ENCODE data around the gene FHIT.

The FHIT gene

GRCh38 chr3:61136191-61136590 lies 115.1 kb downstream of the FHIT start:
- no peak for TF ChIP-seq Cebpa-rat (IDR thresholded peaks at IDR 0.05)
- Histone ChIP-seq H4K20me1 (no peaks in the 10 kb centered on the region), H3K4me2 (no peak overlapping the region), H3K9me3 (no peaks in the 10 kb centered on the region), H3K9ac (no peak overlapping the region), H3K4me3 (no peak overlapping the region), H3K27me3 (no peaks in the 10 kb centered on the region), H3K27ac (no peak overlapping the region), H3K4me1 (no peaks in the 10 kb centered on the region), H3K36me3 (no peaks in the 10 kb centered on the region)

GRCh38 chr3:61134532-61134931 lies 116.7 kb downstream of the FHIT start:
- Histone ChIP-seq H3K27me3 (no peaks in the 10 kb centered on the region), H3K4me1 (no peaks in the 10 kb centered on the region), H4K20me1 (no peaks in the 10 kb centered on the region), H3K4me3 (no peak overlapping the region), H3K4me2 (no peak overlapping the region), H3K36me3 (no peaks in the 10 kb centered on the region), H3K9ac (no peak overlapping the region), H3K9me3 (no peaks in the 10 kb centered on the region), H3K27ac (no peak overlapping the region)
- TF ChIP-seq Cebpa-rat (IDR thresholded peaks at IDR 0.05), result no peak

- no peak overlapping the region for H3K27ac ChIP-seq
- no peaks in the 10 kb centered on the region for H3K36me3 ChIP-seq
- no peaks in the 10 kb centered on the region for H4K20me1 ChIP-seq
- no peaks in the 10 kb centered on the region for H3K27me3 ChIP-seq
- H3K9ac ChIP-seq, result no peak overlapping the region
- no peak overlapping the region for H3K4me2 ChIP-seq
- no peaks in the 10 kb centered on the region for H3K9me3 ChIP-seq
- no peaks in the 10 kb centered on the region for H3K4me1 ChIP-seq
- TF ChIP-seq Cebpa-rat (IDR thresholded peaks at IDR 0.05), result no peak
- H3K4me3 ChIP-seq, result no peak overlapping the region
These were observed 119.2 kb downstream of the FHIT start for GRCh38 chr3:61132062-61132461.

- peaks cover 13% of the 10 kb centered on the region; the same call in 1 of the 2 replicates for H3K9me3 ChIP-seq
- no peak for TF ChIP-seq Cebpa-rat (IDR thresholded peaks at IDR 0.05)
- H3K4me3 ChIP-seq, result no peak overlapping the region
- H3K4me2 ChIP-seq, result no peak overlapping the region
- no peaks in the 10 kb centered on the region for H3K4me1 ChIP-seq
- no peaks in the 10 kb centered on the region for H4K20me1 ChIP-seq
- H3K9ac ChIP-seq, result no peak overlapping the region
- H3K36me3 ChIP-seq, result no peaks in the 10 kb centered on the region
- H3K27me3 ChIP-seq, result no peaks in the 10 kb centered on the region
- no peak overlapping the region for H3K27ac ChIP-seq
These were observed 132.4 kb downstream of the FHIT start for GRCh38 chr3:61118830-61119229.

GRCh38 chr3:61117045-61117898 lies 134.0 kb downstream of the FHIT start:
- Histone ChIP-seq H3K9ac (no peak overlapping the region), H3K4me2 (no peak overlapping the region), H3K27ac (no peak overlapping the region), H3K4me1 (no peaks in the 10 kb centered on the region), H4K20me1 (no peaks in the 10 kb centered on the region), H3K4me3 (no peak overlapping the region), H3K27me3 (no peaks in the 10 kb centered on the region), H3K36me3 (no peaks in the 10 kb centered on the region), H3K9me3 (peaks cover 10% of the 10 kb centered on the region; the same call in 1 of the 2 replicates)
- no peak for TF ChIP-seq Cebpa-rat (IDR thresholded peaks at IDR 0.05)

GRCh38 chr3:61114316-61114953 lies 136.8 kb downstream of the FHIT start:
- TF ChIP-seq Cebpa-rat (IDR thresholded peaks at IDR 0.05), result no peak
- Histone ChIP-seq H4K20me1 (no peaks in the 10 kb centered on the region), H3K4me3 (no peak overlapping the region), H3K27ac (no peak overlapping the region), H3K4me1 (no peaks in the 10 kb centered on the region), H3K36me3 (no peaks in the 10 kb centered on the region), H3K27me3 (no peaks in the 10 kb centered on the region), H3K9ac (no peak overlapping the region), H3K9me3 (no peaks in the 10 kb centered on the region), H3K4me2 (no peak overlapping the region)

GRCh38 chr3:61111825-61112224 lies 139.4 kb downstream of the FHIT start:
- no peak overlapping the region for H3K27ac ChIP-seq
- no peaks in the 10 kb centered on the region for H3K36me3 ChIP-seq
- no peak overlapping the region for H3K4me3 ChIP-seq
- no peaks in the 10 kb centered on the region for H3K27me3 ChIP-seq
- H4K20me1 ChIP-seq, result no peaks in the 10 kb centered on the region
- no peaks in the 10 kb centered on the region for H3K9me3 ChIP-seq
- no peak overlapping the region for H3K9ac ChIP-seq
- no peaks in the 10 kb centered on the region for H3K4me1 ChIP-seq
- H3K4me2 ChIP-seq, result no peak overlapping the region
- TF ChIP-seq Cebpa-rat (IDR thresholded peaks at IDR 0.05), result no peak

- H3K4me3 ChIP-seq, result no peak overlapping the region
- H3K27ac ChIP-seq, result no peak overlapping the region
- H3K9ac ChIP-seq, result no peak overlapping the region
- H3K4me2 ChIP-seq, result no peak overlapping the region
- no peaks in the 10 kb centered on the region for H4K20me1 ChIP-seq
- H3K4me1 ChIP-seq, result no peaks in the 10 kb centered on the region
- H3K9me3 ChIP-seq, result no peaks in the 10 kb centered on the region
- no peaks in the 10 kb centered on the region for H3K36me3 ChIP-seq
- no peaks in the 10 kb centered on the region for H3K27me3 ChIP-seq
- TF ChIP-seq Cebpa-rat (IDR thresholded peaks at IDR 0.05), result no peak
These were observed 140.7 kb downstream of the FHIT start for GRCh38 chr3:61110576-61110975.

- no peak for TF ChIP-seq Cebpa-rat (IDR thresholded peaks at IDR 0.05)
- no peak overlapping the region for H3K4me2 ChIP-seq
These were observed 142.8 kb downstream of the FHIT start for GRCh38 chr3:61108247-61109019.

GRCh38 chr3:61094608-61095007 lies 156.6 kb downstream of the FHIT start:
- Histone ChIP-seq H3K9me3 (no peaks in the 10 kb centered on the region), H3K4me2 (no peak overlapping the region), H4K20me1 (no peaks in the 10 kb centered on the region), H3K4me1 (no peaks in the 10 kb centered on the region), H3K27me3 (no peaks in the 10 kb centered on the region), H3K27ac (no peak overlapping the region), H3K4me3 (no peak overlapping the region), H3K9ac (no peak overlapping the region), H3K36me3 (no peaks in the 10 kb centered on the region)
- TF ChIP-seq Cebpa-rat (IDR thresholded peaks at IDR 0.05), result no peak

More at GRCh38 chr3:61108247-61109019, 142.8 kb downstream of the FHIT start:
- no peaks in the 10 kb centered on the region for H4K20me1 ChIP-seq
- no peak overlapping the region for H3K9ac ChIP-seq
- H3K4me1 ChIP-seq, result no peaks in the 10 kb centered on the region
- no peak overlapping the region for H3K27ac ChIP-seq
- H3K9me3 ChIP-seq, result no peaks in the 10 kb centered on the region
- H3K4me3 ChIP-seq, result no peak overlapping the region
- H3K36me3 ChIP-seq, result no peaks in the 10 kb centered on the region
- no peaks in the 10 kb centered on the region for H3K27me3 ChIP-seq

Measured in BLaER1 (cell line).